NB4 (cell line): ENCODE data around the gene KRTAP4-6.

Experiments used
- MAX ChIP-seq: IDR thresholded peaks from 2 replicates; pipeline ENCODE4 v1.6.1; 2011; ENCODE audit warnings: low read depth, low read length
- MYC ChIP-seq: IDR thresholded peaks from 2 replicates; pipeline ENCODE4 v1.6.1; 2011; ENCODE audit warnings: low read depth, low read length
- POLR2A ChIP-seq: IDR thresholded peaks from 2 replicates; pipeline ENCODE4 v1.6.1; 2011; ENCODE audit warnings: mild to moderate bottlenecking; ENCODE audit not compliant: insufficient read length; ENCODE audit errors: extremely low read depth
- TF ChIP-seq, protein P1 (sequence below): IDR thresholded peaks from one replicate; pipeline ENCODE4 v1.5.1; 2012; ENCODE audit warnings: low read depth, low read length

- TF ChIP-seq, protein P1, sequence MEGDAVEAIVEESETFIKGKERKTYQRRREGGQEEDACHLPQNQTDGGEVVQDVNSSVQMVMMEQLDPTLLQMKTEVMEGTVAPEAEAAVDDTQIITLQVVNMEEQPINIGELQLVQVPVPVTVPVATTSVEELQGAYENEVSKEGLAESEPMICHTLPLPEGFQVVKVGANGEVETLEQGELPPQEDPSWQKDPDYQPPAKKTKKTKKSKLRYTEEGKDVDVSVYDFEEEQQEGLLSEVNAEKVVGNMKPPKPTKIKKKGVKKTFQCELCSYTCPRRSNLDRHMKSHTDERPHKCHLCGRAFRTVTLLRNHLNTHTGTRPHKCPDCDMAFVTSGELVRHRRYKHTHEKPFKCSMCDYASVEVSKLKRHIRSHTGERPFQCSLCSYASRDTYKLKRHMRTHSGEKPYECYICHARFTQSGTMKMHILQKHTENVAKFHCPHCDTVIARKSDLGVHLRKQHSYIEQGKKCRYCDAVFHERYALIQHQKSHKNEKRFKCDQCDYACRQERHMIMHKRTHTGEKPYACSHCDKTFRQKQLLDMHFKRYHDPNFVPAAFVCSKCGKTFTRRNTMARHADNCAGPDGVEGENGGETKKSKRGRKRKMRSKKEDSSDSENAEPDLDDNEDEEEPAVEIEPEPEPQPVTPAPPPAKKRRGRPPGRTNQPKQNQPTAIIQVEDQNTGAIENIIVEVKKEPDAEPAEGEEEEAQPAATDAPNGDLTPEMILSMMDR, result no peak
- TF ChIP-seq POLR2A (no peak), MYC (no peak), MAX (no peak)
Observed at GRCh38 chr17:41184480-41184961, 44.2 kb upstream of the KRTAP4-6 start, which contains the start of gene KRTAP4-1.
